ENCODE measurements around the gene NFYA.

DNA sequence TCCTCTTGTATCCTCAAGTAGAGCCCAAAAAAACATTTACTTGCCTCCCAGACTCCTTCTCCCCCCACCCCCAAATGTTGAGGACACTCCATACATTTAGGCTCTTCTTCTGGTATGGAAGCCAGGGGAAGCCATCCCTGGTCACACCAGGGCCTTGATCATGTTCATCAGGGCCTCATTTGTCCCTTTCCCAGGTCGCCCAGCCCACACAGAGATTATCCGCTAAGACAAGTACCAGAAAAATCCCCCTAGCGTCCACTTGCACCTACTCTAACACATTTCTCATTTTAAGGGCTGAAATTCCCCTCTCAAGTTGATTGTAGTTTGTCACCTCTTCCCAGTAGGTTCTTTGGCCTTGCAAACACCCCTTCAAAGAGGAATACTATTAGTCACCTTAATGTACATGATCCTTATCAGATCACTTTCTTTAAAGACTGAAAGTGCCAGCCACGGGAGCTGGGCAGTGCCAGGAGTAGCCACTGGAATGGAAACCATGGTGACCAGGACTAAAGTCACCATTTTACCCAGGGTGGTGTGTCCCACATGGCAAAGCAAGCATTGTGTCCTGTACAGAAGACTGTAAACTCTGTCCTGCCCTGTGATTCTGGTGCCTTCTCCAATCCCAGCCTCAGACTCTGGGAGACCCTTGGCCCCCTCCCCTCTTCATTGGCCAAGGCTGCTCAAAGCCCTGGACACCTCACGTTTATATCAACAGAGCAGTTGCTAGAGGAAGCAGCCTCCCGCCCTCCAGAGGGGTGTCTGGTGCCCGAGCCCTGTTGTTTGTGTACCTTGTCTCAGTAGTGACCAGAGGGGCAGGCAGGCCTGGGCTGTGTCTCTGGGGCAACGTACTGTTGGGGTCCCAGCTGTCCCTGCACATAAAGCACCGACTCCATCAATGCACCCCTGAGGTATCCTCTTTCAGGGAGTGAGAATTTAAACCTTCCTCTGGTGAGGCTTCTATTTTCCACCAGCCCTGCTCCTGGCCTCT lies 24.7 kb upstream of the NFYA start:
- TF ChIP-seq TCF7L2 (IDR thresholded peaks at IDR 0.05; ENCODE audit: borderline replicate concordance, low read depth, low read length) (no peak), ZNF621 (tag by site-specific recombination; IDR thresholded peaks at IDR 0.05) (no peak), RBAK (tag by site-specific recombination; IDR thresholded peaks at IDR 0.05) (no peak), MEIS1 (CRISPR knock-in tag; IDR thresholded peaks at IDR 0.05; ENCODE audit: borderline replicate concordance) (no peak), ZNF544 (tag by site-specific recombination; IDR thresholded peaks at IDR 0.05) (no peak), ZNF76 (tag by site-specific recombination; IDR thresholded peaks at IDR 0.05; ENCODE audit: borderline replicate concordance, low read depth) (no peak), CTCF (tag by site-specific recombination; IDR thresholded peaks at IDR 0.05) (no peak)
- TF ChIP-seq, protein P1, sequence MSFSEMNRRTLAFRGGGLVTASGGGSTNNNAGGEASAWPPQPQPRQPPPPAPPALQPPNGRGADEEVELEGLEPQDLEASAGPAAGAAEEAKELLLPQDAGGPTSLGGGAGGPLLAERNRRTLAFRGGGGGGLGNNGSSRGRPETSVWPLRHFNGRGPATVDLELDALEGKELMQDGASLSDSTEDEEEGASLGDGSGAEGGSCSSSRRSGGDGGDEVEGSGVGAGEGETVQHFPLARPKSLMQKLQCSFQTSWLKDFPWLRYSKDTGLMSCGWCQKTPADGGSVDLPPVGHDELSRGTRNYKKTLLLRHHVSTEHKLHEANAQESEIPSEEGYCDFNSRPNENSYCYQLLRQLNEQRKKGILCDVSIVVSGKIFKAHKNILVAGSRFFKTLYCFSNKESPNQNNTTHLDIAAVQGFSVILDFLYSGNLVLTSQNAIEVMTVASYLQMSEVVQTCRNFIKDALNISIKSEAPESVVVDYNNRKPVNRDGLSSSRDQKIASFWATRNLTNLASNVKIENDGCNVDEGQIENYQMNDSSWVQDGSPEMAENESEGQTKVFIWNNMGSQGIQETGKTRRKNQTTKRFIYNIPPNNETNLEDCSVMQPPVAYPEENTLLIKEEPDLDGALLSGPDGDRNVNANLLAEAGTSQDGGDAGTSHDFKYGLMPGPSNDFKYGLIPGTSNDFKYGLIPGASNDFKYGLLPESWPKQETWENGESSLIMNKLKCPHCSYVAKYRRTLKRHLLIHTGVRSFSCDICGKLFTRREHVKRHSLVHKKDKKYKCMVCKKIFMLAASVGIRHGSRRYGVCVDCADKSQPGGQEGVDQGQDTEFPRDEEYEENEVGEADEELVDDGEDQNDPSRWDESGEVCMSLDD (tag by site-specific recombination; IDR thresholded peaks at IDR 0.05), result no peak
- TF ChIP-seq, protein P2, sequence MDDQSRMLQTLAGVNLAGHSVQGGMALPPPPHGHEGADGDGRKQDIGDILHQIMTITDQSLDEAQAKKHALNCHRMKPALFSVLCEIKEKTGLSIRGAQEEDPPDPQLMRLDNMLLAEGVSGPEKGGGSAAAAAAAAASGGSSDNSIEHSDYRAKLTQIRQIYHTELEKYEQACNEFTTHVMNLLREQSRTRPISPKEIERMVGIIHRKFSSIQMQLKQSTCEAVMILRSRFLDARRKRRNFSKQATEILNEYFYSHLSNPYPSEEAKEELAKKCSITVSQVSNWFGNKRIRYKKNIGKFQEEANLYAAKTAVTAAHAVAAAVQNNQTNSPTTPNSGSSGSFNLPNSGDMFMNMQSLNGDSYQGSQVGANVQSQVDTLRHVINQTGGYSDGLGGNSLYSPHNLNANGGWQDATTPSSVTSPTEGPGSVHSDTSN (CRISPR knock-in tag; IDR thresholded peaks at IDR 0.05), result no peak
- TF ChIP-seq, protein P3, sequence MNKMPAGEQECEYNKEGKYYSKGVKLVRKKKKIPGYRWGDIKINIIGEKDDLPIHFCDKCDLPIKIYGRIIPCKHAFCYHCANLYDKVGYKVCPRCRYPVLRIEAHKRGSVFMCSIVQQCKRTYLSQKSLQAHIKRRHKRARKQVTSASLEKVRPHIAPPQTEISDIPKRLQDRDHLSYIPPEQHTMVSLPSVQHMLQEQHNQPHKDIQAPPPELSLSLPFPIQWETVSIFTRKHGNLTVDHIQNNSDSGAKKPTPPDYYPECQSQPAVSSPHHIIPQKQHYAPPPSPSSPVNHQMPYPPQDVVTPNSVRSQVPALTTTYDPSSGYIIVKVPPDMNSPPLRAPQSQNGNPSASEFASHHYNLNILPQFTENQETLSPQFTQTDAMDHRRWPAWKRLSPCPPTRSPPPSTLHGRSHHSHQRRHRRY (tag by site-specific recombination; IDR thresholded peaks at IDR 0.05), result no peak

Data from HEK293 (cell line).